Stimulated activated naive CD8-positive, alpha-beta T cell treated with anti-CD3 and anti-CD28 coated beads, Interleukin-15, Interleukin-2, amounts not matched to agents 100 U/mL and 50 U/mL, for 24 hours (primary cell): ENCODE data around the gene SSH3.

Experiments used
- ATAC-seq: fragments of 150-1000 bp; cut with Tn5 transposase; one replicate; pipeline ENCODE4 v1.10.0; 2021
- DNase-seq: peaks from one replicate; pipeline ENCODE4 v3.0.0; 2021

SSH3 gene

DNA sequence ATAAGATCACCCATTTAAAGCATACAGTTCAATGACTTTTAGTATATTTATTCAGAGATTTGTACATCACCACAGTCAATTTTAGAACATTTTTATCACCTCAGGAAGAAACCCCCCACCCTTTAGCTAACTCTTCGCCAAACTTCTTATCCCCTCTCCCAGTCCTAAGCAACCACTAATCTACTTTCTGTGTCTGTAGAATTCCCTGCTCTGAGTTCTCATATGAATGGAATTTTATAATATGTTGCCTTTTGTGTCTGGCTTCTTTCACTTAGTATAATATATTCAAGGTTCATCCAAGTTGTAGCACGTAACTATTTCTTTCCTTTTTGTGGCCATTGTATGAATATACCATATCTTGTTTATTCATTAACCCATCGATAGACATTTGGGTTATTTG lies 10.7 kb upstream of the SSH3 start:
- DNase-seq (no peak), ATAC-seq (no peak)

DNA sequence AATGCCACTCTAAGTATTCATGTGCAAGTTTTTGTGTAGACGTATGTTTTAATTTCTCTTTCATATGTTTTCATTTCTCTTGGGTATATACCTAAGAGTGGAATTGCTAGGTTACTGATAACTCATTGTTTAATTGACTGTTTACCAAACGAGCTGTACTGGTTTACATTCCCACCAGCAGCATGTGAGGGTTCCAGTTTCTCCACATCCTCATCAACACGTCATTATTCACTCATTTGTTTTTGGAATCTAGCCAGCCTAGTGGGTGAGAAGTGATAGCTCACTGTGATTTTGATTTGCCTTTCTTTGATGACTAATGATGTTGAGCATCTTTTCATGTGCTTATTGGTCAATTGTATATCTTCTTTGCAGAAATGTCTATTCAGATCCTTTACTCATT lies 10.2 kb upstream of the SSH3 start:
- no peak for DNase-seq
- ATAC-seq = no peak

DNA sequence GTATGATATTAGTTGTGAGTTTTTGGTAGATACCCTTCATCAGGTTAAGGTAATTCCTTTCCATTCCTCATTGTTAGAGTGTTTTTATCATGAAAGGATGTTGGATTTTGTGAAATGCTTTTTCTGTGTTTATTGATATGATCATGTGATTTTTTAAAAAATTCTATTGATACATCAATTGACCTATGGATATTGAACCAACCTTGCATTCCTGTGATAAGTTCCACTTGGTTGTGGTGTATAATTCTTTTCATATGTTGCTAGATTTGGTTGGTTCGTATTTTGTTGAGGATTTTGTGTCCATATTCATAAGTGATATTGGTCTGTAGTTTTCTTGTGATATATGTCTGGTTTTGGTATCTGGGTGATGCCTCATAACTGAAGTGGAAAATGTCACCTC lies 7.5 kb upstream of the SSH3 start:
- DNase-seq (no peak), ATAC-seq (no peak)

DNA sequence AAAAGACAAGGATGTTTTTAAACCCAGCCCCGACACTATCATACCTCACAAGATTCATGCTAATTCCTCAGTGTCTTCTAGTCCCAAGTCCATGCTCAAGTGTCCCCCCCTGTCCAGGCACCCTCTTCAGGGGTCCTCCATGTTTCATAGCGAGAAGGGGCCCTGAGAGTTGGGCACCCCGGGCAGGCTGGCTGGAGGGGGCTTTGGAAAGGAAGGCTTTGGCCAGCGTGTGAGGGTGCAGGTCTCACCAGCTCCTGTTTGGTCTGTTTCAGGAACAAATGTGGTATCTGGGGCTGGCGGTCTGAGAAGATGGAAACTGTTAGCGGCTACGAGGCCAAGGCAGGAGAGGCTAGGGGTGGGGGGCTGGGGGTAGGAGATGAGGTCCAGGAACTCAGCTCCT lies 4.5 kb upstream of the SSH3 start:
- ATAC-seq = no peak
- DNase-seq = no peak

DNA sequence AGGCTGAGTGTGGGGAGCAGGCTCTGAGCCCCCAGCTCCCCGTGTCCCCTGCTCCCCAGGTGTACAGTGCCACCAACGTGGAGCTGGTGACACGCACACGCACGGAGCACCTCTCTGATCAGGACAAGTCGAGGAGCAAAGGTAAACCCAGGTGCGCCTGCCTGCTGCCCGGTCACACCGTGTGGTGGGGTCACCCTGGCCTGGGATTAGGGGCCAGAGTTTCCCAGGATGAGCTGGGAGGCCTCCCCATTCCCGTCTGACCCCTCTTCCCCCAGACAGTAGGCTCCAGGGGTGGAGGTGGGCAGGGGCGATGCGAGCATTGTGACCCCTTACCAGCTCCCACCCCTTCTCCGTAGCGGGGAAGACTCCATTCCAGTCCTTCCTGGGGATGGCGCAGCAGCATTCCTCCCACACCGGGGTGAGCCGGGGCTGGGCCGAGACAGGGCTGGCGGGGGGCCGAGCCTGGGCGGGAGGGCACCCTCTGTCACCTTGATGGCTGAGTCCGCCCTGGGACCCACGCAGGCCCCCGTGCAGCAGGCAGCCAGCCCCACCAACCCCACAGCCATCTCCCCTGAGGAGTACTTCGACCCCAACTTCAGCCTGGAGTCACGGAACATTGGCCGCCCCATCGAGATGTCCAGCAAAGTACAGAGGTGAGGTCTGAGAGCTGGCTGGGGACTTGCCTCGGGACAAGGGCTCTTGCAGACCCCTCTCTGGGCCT lies 3.7 kb upstream of the SSH3 start:
- ATAC-seq = no peak
- DNase-seq = no peak

DNA sequence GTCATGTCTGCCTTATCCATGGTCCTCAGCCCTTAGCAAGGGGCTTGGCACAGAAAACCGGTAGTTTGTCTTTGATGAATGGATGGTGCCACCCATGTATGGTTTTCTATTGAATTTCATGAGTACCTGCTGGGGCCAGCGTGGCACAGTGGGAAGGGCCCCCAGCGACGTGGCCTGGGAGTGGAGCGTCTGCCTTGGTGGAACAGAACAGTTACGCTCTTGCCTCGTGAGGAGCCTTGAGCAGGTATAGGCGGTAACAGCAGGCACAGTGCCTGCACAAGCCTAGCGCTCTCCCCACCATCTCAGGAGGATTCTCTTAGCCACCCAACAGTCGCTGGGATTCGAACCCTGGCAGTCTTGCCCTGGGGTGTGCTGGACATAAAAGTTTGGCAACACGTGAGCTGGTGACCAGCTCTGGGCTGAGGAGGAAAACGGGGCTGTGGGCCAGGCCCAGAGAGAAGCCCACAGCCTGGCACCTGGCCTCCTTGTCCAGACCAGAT lies 3.0 kb upstream of the SSH3 start:
- ATAC-seq (no peak), DNase-seq (no peak)

DNA sequence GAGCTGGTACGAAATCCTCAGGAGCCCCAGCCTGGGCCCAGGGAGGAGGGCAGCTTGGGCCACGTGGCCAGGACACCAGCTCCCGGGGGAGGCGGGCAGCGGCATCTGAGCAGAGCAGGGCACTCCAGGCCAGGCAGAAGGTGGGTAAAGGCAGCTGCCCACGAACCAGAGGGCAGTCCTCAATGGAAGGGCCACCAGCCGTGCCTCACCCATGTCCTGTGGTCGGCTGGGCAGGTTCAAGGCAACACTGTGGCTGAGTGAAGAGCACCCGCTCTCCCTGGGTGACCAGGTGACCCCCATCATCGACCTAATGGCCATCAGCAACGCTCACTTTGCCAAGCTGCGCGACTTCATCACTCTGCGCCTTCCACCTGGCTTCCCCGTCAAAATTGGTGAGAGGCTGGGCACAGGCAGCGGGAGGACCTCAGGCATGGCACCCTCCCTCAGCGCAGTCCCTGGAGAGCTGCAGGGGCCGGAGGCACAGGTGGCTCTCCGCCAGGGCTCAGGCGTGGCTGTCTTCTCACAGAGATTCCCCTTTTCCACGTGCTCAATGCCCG lies 2.5 kb upstream of the SSH3 start:
- ATAC-seq = no peak
- DNase-seq = no peak

DNA sequence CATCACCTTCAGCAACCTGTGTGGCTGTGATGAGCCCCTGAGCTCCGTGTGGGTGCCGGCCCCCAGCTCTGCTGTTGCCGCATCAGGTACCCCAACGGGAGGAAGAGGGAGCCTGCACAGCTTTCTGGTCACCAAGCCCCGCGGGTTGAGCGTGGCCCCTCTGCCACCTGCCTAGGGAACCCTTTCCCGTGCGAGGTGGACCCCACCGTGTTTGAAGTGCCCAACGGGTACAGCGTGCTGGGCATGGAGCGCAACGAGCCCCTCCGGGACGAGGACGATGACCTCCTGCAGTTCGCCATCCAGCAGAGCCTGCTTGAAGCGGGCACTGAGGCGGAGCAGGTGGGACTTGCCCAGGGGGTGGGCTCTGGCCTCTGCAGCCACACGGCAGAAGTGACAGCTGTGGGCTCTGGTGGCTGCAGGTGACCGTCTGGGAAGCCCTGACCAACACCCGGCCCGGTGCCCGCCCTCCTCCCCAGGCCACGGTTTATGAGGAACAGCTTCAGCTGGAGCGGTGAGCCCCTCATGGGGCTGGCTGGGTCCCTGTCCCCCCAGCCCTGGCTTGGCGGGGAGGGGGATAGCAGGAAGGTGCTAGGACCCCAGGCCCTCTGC lies 1.9 kb upstream of the SSH3 start:
- no peak for ATAC-seq

DNA sequence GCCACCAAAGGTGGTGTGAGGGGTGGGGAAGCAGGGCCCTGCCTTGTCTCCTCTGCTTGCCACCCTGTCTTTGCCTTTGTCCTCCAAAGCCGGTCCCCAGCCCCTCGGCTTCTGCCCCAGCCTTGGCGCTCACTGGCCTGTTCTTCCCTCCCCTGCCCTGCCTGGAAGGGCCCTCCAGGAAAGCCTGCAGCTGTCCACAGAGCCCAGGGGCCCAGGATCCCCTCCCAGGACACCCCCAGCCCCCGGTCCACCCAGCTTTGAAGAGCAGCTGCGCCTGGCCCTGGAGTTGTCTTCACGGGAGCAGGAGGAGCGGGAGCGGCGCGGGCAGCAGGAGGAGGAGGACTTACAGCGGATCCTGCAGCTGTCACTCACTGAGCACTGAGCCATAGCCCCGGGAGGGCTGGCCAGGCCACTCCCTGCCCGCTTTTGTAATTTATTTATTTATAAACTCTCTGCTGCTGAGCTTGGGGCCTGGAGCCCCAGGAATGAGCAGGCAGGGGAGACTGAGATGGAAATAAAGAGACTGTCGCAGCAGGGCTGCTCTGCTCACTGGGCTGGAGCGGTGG lies 1.3 kb upstream of the SSH3 start:
- DNase-seq = no peak
- ATAC-seq = no peak

More for the DNA sequence above, 1.9 kb upstream of the SSH3 start:
- DNase-seq = no peak

DNA sequence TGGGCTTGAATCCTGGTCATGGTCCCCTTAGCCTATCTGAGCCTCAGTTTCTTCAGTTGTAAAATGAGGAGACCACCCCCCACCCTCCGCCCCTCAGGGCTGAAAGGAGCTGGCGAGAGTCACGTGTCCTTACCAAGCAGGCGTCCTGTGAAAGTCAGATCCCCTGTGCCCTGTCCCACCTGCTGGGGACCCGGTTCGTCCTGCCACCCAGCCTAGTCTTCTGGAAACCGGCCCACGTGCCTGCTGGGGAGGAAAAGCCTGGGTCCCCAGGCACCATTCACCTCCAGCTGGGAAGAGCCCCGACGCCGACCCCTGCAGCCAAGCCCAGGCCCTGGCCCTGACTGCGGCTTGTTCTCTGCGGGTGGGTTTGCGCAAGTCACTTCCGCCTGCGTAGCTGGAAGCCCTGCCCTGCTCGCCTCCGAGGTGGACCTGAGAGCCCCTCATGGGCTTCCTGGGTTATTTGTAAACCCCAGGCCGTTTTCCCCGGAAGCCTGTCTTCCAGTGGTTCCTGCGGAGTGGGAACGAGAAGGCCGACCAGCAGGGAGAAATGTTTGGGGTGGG lies 679 bp upstream of the SSH3 start:
- DNase-seq = peak; percentile 16
- peak; percentile 2 for ATAC-seq

DNA sequence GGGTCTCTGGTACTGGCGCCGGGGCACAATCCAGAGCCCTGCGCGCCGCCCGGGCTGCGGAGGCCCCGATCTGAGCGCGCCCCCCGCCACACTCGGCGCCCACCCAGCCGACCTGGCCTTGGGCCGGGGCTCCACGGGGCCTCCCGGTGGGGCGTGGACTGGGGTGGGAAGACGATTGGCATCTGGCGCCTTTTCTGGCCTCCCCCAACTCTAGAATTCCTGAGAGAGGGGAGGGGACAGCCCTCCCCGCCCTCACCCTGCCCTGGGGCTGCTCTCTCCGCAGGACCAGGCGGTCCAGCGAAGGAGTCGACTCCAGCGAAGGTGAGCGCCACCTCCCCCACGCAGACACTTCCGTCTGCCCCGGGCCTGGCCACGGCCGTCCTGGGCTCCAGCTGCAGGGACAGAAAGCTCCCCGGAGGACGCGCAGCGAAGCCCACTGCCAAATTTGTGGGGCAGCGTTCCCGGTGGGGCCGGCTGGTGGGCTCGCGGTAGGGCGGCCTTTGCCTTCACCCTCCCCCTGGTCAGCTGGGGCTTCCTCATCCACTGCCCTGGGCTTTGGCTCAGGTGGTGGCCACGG lies 593 bp downstream of the SSH3 start:
- peak; percentile 7 for ATAC-seq
- DNase-seq = peak; percentile 31

DNA sequence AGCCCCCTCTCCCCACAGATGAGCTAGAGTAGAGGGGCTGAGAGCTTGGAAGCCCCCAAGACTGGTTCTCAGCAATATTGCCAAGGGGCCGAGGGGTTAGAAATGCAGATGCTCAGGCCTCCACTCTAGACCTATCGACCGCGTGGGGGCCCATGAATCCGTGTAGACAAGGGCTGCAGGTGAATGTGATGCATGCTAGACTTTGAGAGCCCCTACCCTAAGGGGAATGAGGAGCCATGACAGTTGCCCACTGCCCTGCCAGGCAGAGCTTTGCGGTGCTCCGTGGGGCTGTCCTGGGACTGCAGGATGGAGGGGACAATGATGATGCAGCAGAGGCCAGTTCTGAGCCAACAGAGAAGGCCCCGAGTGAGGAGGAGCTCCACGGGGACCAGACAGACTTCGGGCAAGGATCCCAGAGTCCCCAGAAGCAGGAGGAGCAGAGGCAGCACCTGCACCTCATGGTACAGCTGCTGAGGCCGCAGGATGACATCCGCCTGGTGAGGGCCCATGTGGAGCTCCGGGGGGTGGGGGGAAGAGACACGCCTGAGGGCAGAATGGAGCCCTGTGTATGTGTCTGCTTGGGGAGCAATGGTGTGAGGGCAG lies 1.3 kb downstream of the SSH3 start:
- ATAC-seq (no peak), DNase-seq (peak; percentile 3)

DNA sequence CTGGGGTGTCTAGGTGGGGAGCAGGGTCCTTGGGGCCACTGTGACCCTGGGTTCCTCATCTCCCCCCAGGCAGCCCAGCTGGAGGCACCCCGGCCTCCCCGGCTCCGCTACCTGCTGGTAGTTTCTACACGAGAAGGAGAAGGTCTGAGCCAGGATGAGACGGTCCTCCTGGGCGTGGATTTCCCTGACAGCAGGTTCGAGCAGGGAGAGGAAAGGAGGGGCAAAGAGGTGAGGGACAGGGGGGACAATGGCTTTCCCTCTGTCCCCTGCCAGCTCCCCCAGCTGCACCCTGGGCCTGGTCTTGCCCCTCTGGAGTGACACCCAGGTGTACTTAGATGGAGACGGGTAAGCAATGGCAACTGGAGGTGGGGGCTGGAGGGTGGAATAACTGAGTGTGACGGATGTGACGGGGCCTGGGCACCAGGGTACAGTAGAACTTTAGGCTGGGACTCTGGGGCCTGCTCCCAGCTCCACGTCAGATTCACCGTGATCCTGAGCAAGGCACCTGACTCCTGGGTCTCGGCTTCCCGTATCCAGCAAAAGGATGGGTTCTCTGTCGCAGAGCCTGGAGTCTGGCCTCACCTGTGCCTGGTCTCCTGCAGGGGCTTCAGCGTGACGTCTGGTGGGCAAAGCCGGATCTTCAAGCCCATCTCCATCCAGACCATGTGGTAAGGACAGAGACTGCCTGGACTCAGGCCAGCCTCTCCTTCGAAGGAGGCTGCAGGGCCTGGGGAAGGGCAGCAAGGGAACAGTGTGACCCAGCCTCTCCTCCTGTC lies 3.6 kb downstream of the SSH3 start:
- ATAC-seq (no peak), DNase-seq (no peak)

DNA sequence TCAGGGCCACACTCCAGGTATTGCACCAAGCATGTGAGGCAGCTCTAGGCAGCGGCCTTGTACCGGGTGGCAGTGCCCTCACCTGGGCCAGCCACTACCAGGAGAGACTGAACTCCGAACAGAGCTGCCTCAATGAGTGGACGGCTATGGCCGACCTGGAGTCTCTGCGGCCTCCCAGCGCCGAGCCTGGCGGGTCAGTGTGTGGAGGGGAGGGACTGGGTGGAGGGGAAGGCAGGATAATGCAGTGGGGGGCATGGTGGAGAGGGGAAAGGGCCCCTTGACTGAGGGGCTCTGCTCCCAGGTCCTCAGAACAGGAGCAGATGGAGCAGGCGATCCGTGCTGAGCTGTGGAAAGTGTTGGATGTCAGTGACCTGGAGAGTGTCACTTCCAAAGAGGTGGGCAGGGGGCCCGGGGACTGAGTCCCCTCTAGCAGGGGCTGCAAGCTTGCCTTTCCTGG lies 4.2 kb downstream of the SSH3 start:
- DNase-seq = no peak
- no peak for ATAC-seq

DNA sequence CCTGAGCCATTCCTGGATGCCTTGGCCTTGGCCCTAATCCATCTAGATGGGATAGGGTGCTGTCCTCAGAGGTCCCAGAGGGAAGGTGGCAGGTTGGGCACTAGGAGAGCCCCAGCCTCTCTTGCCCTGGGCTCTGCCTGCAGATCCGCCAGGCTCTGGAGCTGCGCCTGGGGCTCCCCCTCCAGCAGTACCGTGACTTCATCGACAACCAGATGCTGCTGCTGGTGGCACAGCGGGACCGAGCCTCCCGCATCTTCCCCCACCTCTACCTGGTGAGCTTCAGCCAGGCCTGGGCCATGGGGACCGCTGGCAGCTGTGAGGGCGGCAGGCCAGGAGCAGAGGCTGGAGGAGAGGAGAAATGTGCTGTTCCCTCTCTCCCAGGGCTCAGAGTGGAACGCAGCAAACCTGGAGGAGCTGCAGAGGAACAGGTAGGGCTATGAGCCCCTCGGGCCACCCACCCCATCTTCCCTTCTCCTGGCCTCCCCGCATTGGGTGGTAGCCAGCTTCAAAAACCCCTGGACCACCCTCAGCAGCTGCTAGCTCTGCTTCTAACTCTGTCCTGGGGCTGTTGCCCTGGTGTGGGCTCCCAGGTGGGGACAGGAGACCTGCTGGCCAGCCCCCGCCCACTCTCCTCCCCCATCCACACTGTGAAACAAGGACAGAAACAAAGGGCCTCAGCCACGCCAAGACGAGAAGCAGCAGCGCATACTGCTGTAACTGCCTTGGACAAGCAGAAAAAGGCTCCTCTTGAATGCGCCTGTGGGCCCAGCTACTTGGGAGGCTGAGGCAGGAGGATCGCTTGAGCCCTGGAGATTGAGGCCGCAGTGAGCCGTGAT lies 4.9 kb downstream of the SSH3 start:
- ATAC-seq = no peak

DNA sequence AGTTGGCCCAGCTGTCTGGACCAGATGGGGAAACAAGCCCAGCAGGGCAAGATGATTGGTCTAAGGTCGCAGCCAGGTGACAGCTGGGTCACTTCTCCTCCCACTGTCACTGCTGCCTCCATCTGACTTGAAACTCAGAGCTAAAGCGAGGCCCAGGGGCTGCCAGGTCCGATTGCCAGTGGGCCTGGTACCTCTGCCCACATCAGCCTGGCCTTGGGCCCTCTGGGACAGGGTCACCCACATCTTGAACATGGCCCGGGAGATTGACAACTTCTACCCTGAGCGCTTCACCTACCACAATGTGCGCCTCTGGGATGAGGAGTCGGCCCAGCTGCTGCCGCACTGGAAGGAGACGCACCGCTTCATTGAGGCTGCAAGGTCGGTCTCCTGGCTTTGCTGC lies 5.8 kb downstream of the SSH3 start:
- no peak for ATAC-seq

More for the DNA sequence above, 4.9 kb downstream of the SSH3 start:
- no peak for DNase-seq

DNA sequence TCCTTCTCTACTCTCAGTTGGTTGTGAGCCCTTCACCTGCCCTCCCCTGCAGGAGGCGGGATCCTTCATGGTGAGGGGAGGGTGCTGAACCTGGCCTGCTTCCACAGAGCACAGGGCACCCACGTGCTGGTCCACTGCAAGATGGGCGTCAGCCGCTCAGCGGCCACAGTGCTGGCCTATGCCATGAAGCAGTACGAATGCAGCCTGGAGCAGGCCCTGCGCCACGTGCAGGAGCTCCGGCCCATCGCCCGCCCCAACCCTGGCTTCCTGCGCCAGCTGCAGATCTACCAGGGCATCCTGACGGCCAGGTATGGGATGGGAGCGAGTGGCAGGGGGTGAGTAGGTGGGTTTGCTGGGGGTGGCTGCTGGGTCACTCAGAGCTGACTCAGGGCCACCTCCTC lies 6.3 kb downstream of the SSH3 start:
- DNase-seq (no peak), ATAC-seq (no peak)

More for the DNA sequence above, 5.8 kb downstream of the SSH3 start:
- no peak for DNase-seq

DNA sequence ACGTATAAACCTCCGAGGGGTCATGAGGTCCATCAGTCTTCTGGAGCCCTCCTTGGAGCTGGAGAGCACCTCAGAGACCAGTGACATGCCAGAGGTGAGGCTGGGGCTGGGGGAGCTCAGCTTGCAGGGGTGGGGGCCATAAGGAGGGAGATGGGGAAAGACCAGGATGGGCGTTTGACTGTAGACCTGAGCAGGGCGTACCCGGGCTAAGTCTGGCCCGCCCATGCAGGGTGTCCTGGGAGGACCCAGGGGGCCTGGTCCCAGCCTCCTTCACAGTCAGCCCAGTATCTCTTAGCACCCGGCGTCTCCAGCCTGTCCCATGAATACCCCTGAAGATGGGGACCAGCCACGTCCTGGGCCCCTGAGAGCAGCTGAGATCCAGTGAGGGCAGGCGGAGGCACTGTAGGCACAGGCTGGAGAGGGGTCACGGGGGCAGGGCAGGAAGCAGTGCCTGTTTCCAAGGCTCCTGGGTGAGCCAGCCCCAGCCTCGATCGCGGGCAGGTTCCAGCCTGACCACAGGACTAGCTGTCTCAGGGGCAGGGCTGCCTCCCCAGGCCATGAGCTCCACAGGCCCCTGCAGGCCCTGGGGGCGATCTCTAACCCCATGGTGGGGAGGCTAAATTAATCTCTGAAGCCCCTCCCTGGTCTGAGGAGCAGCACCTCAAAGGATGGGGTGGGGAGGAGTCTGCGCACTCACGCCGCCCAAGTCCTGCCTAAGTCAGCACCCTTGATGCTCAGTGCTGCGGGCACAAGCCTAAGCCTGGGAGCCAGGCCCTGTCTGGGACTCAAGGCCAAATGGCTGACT lies 7.1 kb downstream of the SSH3 start:
- ATAC-seq = no peak
- no peak for DNase-seq

DNA sequence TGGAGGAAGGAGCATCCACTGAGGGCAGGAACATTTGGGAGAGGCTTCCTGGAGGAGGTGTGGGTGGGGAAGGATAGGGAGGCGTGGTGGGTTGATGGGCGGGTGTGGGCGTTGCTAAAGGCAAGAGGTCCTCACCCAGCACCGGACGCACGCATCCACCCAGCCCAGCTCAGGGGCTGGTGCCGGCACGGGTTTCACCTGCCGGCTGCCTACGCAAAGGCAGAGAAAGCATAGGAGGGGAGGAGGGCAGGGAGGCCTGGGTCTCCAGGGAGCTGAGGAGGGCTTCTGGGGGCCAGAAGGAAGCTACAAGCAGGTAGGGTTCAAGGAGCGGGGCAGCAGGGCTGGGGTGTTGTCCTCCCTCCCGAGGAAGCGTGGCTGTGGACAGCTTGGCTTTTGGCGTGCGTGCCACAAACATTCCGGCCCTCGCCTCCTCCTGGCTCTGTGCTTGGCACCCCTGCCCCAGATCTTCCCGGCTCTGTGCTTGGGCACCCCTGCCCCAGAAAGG lies 7.8 kb downstream of the SSH3 start:
- ATAC-seq (no peak), DNase-seq (no peak)
